WTC11 (cell line): Measurements from ENCODE around the gene CHAC1. TPM values are rescaled to one million over a fixed set of nuclear protein-coding genes. Genes with fewer than 3 reads are reported as not detected.
A peak's percentile ranks its signal among the peaks of the same experiment; 100 is the strongest.

ENCODE experiments used
- ATAC-seq: fragments of 200-7000 bp; cut with Tn5 transposase; 2 replicates; pipeline ENCODE4 v1.10.0; 2021; ENCODE audit warnings: mild to moderate bottlenecking, moderate library complexity
- CTCF ChIA-PET: fragments of 300-600 bp; sonication (Branson Sonifier 250); formaldehyde crosslinking; loops from one replicate; lab custom pipeline; 2021; ENCODE audit warnings: antibody characterized with exemption; lab: Charles Lee
- POLR2A ChIA-PET: fragments of 350-600 bp; sonication (Branson Sonifier 250); formaldehyde crosslinking; loops from one replicate; lab custom pipeline; 2021; ENCODE audit warnings: antibody characterized with exemption; lab: Charles Lee
- DNase-seq: peaks from one replicate; pipeline ENCODE4 v3.0.0; 2021; ENCODE audit warnings: low spot score
- H3K27ac Mint-ChIP-seq: 2 replicates; pipeline ENCODE4 v1.8.0; 2021; ENCODE audit warnings: mixed read lengths
- H3K27me3 Mint-ChIP-seq: 2 replicates; pipeline ENCODE4 v1.8.0; 2021; ENCODE audit warnings: low read depth, mild to moderate bottlenecking, moderate library complexity, mixed read lengths
- H3K36me3 Mint-ChIP-seq: 2 replicates; pipeline ENCODE4 v1.8.0; 2021; ENCODE audit warnings: mixed read lengths
- H3K4me1 Mint-ChIP-seq: 2 replicates; pipeline ENCODE4 v1.8.0; 2022; ENCODE audit warnings: mixed read lengths
- H3K4me3 Mint-ChIP-seq: 2 replicates; pipeline ENCODE4 v1.8.0; 2021; ENCODE audit warnings: mild to moderate bottlenecking, moderate library complexity, mixed read lengths
- H3K9me3 Mint-ChIP-seq: 2 replicates; pipeline ENCODE4 v1.8.0; 2021; ENCODE audit warnings: mixed read lengths
- AFF4 ChIP-seq: sonication (generic); formaldehyde crosslinking; IDR thresholded peaks from 2 replicates; pipeline ENCODE4 v1.8.1; 2023; ENCODE audit warnings: mild to moderate bottlenecking, missing genetic modification reagents, borderline replicate concordance
- CDX4 ChIP-seq: fragments of 250-450 bp; sonication (Bioruptor Pico); IDR thresholded peaks from 2 replicates; pipeline ENCODE4 v1.9.0; 2021; ENCODE audit warnings: moderate library complexity, mild to moderate bottlenecking, inconsistent platforms, borderline replicate concordance
- CTCF ChIP-seq: fragments of 200-600 bp; IDR thresholded peaks from 2 replicates; pipeline ENCODE4 v1.8.0; 2022; ENCODE audit warnings: antibody characterized with exemption
- E2F1 ChIP-seq: sonication (generic); formaldehyde crosslinking; IDR thresholded peaks from 2 replicates; pipeline ENCODE4 v1.8.0; 2022; ENCODE audit warnings: mild to moderate bottlenecking, missing genetic modification reagents
- ERG ChIP-seq: fragments of 250-450 bp; sonication (Bioruptor Pico); IDR thresholded peaks from 2 replicates; pipeline ENCODE4 v1.8.0; 2021; ENCODE audit warnings: mild to moderate bottlenecking
- FOXP1 ChIP-seq: sonication (generic); formaldehyde crosslinking; IDR thresholded peaks from 2 replicates; pipeline ENCODE4 v1.8.0; 2022; ENCODE audit warnings: missing genetic modification reagents, mild to moderate bottlenecking, moderate library complexity, borderline replicate concordance
- MAX ChIP-seq: sonication (generic); formaldehyde crosslinking; IDR thresholded peaks from 2 replicates; pipeline ENCODE4 v1.8.0; 2022; ENCODE audit warnings: mild to moderate bottlenecking, missing genetic modification reagents
- RELA ChIP-seq: sonication (generic); formaldehyde crosslinking; IDR thresholded peaks from 2 replicates; pipeline ENCODE4 v1.8.1; 2022; ENCODE audit warnings: missing genetic modification reagents, mild to moderate bottlenecking, borderline replicate concordance
- RORB ChIP-seq: fragments of 250-450 bp; sonication (Bioruptor Pico); IDR thresholded peaks from 2 replicates; pipeline ENCODE4 v1.9.0; 2021; ENCODE audit warnings: mild to moderate bottlenecking
- USF2 ChIP-seq: sonication (generic); formaldehyde crosslinking; IDR thresholded peaks from 2 replicates; pipeline ENCODE4 v1.8.1; 2023; ENCODE audit warnings: mild to moderate bottlenecking, missing genetic modification reagents, moderate library complexity
- ZNF263 ChIP-seq: sonication (generic); formaldehyde crosslinking; IDR thresholded peaks from 2 replicates; pipeline ENCODE4 v1.8.1; 2022; ENCODE audit warnings: low read depth, mild to moderate bottlenecking, moderate library complexity, missing genetic modification reagents
- ZNF416 ChIP-seq: fragments of 250-450 bp; sonication (Bioruptor Pico); IDR thresholded peaks from 2 replicates; pipeline ENCODE4 v1.9.0; 2021; ENCODE audit warnings: mild to moderate bottlenecking, inconsistent platforms
- ZNF512 ChIP-seq: sonication (generic); formaldehyde crosslinking; IDR thresholded peaks from 2 replicates; pipeline ENCODE4 v1.8.1; 2022; ENCODE audit warnings: missing genetic modification reagents, borderline replicate concordance
- ZNF532 ChIP-seq: fragments of 250-450 bp; sonication (Bioruptor Pico); IDR thresholded peaks from 2 replicates; pipeline ENCODE4 v1.9.0; 2021; ENCODE audit warnings: mild to moderate bottlenecking, borderline replicate concordance
- total RNA-seq: library from RNA; stranded (reverse); gene quantifications from 3 replicates; pipeline ENCODE4 v1.2.3, GENCODE V29; 2021

CHAC1 gene
- total RNA-seq, 1 experiment from 2014 or later, result 31.0 TPM

GRCh38 chr15:40915679-40916078, 37.6 kb upstream of the CHAC1 start:
- ChIA-PET POLR2A (interaction anchor here (0.6 to 1.7 kb wide), 4 partner anchors 13 to 88 kb away, joined by 3 to 7 read pairs (median 4); partner anchors contain the start of genes CHAC1 and DLL4), CTCF (interaction anchor here (0.7 to 6.6 kb wide), 23 partner anchors 9 to 894 kb away, joined by 3 to 88 read pairs (median 7); partner anchors contain the start of genes CHAC1, DLL4 and VPS18)
- DNase-seq, result no peak
- no peaks in the 10 kb centered on the region for H3K36me3 Mint-ChIP-seq
- H3K4me3 Mint-ChIP-seq, result no peak overlapping the region
- H3K27ac Mint-ChIP-seq, result no peak overlapping the region
- H3K4me1 Mint-ChIP-seq, result peaks cover 18% of the 10 kb centered on the region
- H3K27me3 Mint-ChIP-seq, result peaks cover 10% of the 10 kb centered on the region
- no peak for ATAC-seq
- TF ChIP-seq ZNF416 (CRISPR knock-in tag), result no peak
- TF ChIP-seq RELA (CRISPR knock-in tag), result no peak
- TF ChIP-seq FOXP1 (CRISPR knock-in tag), result no peak
- TF ChIP-seq E2F1 (CRISPR knock-in tag), result no peak
- no peak for TF ChIP-seq USF2 (CRISPR knock-in tag)
- TF ChIP-seq ZNF512 (CRISPR knock-in tag), result no peak
- H3K9me3 Mint-ChIP-seq, result no peaks in the 10 kb centered on the region

GRCh38 chr15:40917585-40917984, 35.7 kb upstream of the CHAC1 start:
- ATAC-seq (peak; percentile 35; the same call in 1 of the 2 replicates), DNase-seq (no peak)
- Mint-ChIP-seq H3K27ac (no peak overlapping the region), H3K36me3 (no peaks in the 10 kb centered on the region), H3K4me1 (peaks cover 7% of the 10 kb centered on the region), H3K4me3 (no peak overlapping the region), H3K9me3 (no peaks in the 10 kb centered on the region), H3K27me3 (peaks cover 28% of the 10 kb centered on the region)
- ChIA-PET POLR2A (interaction anchor here (0.7 to 1.1 kb wide), 2 partner anchors 25 to 199 kb away, joined by 3 to 4 read pairs; no protein-coding TSS in a partner anchor), CTCF (interaction anchor here (0.9 to 6.6 kb wide), 9 partner anchors 9 to 223 kb away, joined by 3 to 82 read pairs (median 8); partner anchors contain the start of gene RAD51)
- TF ChIP-seq RORB (CRISPR knock-in tag) (no peak), AFF4 (CRISPR knock-in tag) (no peak), CTCF (no peak), CDX4 (CRISPR knock-in tag) (no peak), ZNF532 (no peak), ZNF263 (CRISPR knock-in tag) (no peak), FOXP1 (CRISPR knock-in tag) (no peak), MAX (CRISPR knock-in tag) (no peak), ERG (CRISPR knock-in tag) (no peak), ZNF512 (CRISPR knock-in tag) (no peak)
